WI38 (cell line): Measurements from ENCODE around the gene MYL7.

Source experiments
- H3K4me3 ChIP-seq: 2 replicates; pipeline ENCODE4 v1.5.1; 2011; ENCODE audit warnings: low read depth, mild to moderate bottlenecking, control low read depth, low read length
- TF ChIP-seq, protein P1 (sequence below): IDR thresholded peaks from 2 replicates; pipeline ENCODE4 v1.5.1; 2012; ENCODE audit warnings: low read depth, mild to moderate bottlenecking, control low read depth, low read length

Gene MYL7

DNA sequence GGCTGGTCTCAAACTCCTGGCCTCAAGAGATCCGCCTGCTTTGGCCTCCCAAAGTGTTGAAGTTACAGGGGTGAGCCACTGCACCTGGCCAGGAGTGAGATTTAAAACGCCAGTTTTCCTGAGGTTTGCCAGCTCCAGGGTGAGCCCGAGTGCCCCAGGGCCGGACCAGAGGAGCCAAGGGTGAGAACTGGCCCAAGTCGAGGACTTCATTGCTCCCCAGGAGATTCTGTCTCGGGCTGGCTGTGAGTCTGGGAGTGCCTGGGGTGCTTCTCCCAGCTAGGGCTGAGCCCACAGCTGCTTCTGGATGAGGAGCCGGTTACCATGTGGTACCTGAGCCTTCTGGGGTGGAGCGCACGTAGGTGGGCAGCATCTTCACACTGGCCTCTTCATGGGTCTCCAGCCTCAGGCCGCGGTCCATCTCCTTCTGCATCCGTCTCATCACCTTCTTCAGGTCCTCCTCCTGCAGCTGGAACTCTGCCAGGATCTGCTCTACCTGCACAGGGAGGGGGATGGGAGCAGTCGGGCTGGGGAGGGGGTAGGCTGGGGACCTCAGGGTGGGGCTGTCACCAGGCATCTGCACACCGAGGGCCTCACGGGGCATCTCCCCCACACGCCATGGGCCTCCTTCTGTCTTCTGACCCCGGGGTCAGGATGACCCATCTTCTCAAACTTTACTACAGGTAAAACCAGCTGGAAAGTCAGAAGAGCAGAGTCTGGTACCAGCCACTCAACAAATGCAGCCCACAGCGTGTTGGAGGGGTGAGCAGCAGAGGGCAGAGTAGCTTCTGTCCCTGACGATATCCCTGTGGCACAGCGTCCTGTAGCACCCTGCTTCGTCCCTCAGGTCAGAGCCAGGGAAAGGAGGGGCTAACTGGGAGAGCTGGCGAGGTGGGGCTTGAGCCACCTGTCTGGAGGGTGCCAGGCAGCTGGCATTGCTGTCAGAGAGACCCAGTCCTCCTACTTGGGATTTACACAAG lies 12.1 kb upstream of the MYL7 start:
- TF ChIP-seq, protein P1, sequence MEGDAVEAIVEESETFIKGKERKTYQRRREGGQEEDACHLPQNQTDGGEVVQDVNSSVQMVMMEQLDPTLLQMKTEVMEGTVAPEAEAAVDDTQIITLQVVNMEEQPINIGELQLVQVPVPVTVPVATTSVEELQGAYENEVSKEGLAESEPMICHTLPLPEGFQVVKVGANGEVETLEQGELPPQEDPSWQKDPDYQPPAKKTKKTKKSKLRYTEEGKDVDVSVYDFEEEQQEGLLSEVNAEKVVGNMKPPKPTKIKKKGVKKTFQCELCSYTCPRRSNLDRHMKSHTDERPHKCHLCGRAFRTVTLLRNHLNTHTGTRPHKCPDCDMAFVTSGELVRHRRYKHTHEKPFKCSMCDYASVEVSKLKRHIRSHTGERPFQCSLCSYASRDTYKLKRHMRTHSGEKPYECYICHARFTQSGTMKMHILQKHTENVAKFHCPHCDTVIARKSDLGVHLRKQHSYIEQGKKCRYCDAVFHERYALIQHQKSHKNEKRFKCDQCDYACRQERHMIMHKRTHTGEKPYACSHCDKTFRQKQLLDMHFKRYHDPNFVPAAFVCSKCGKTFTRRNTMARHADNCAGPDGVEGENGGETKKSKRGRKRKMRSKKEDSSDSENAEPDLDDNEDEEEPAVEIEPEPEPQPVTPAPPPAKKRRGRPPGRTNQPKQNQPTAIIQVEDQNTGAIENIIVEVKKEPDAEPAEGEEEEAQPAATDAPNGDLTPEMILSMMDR, result no peak
- no peak overlapping the region for H3K4me3 ChIP-seq

DNA sequence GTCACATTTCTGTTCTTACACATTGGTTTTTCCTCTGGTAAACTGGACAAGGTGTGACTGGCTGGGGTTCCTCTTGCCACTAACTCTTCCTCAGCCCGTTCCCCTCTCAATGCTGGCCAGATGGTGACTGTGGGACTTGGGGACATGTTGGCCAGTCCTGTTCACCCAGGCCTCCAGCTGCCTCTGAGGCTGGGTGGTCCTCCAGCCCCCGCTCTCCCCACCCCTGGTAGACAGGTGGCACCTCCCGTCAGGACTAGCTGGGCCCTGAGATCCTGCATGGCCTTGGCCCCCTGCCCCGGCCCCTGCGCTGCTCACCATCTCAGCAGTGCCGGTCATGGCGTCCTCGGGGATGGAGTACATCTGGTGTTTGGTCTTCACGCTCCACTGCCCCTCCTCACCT lies 10.8 kb upstream of the MYL7 start:
- TF ChIP-seq, protein P1, result no peak
- no peak overlapping the region for H3K4me3 ChIP-seq

DNA sequence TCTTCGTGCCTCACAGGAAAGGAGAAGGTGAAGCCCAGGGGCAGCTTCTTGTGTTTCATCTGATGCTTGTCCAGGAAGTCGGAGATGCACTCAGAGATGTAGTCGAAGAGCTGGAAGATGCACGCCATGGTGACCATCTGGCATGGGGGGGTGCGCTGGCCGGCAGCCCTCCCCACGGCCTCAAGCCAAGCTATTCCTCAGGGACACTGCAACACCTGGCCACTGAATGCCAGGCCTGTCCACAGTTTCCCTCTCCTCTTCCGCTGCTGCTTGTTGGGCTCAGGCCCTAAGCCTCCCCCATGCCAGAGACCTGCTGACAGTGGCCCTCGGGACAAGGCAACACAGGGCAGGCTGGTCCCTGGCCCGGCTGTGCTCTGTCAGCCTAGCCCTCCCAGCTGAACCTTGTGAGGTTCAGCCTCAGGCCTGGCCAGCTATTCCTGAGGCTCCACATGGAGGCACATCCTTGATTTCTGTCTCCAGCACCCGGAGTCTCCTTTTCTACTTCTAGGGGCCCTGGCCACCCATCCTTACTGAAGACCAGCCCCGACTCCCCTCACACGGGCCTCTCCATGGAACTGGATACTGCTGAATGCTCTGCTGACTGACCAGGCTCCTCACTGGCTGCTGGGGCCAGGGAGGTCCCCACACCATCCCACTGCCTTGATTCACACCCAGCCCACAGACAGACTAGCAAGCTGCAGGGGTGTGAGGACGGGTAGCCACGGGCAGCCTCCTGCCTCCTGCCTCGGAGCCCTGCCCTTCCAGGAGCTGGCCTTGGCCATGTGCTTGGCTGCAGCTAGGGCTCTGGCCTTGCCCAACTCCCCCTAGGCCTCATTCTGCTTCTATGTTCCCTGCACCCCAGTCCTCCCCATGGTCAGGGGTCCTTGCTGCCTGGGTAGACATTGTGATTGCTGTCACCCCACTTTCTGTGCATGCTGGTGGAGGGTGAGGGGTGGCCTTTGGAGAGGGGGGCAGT lies 10.1 kb upstream of the MYL7 start:
- H3K4me3 ChIP-seq, result no peak overlapping the region
- TF ChIP-seq, protein P1, result no peak

DNA sequence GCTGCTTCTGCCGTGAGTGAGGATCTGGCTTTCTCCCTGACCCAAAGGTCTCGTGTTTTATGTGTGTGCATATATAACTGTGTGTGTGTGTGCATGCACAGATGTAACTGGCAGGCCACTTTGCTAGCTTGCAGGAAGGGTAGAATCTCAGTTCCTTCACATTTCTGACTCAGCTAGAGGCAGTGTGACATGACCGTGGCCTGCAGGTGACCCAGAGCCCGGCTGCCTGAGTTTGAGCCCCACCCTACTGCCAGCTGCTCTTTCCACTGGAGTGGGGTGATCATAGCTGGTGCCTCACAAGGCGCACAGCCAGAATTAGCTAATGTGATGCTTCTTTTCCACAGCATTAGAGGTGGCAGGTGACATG lies 9.3 kb upstream of the MYL7 start:
- H3K4me3 ChIP-seq, result no peak overlapping the region
- TF ChIP-seq, protein P1, result no peak

DNA sequence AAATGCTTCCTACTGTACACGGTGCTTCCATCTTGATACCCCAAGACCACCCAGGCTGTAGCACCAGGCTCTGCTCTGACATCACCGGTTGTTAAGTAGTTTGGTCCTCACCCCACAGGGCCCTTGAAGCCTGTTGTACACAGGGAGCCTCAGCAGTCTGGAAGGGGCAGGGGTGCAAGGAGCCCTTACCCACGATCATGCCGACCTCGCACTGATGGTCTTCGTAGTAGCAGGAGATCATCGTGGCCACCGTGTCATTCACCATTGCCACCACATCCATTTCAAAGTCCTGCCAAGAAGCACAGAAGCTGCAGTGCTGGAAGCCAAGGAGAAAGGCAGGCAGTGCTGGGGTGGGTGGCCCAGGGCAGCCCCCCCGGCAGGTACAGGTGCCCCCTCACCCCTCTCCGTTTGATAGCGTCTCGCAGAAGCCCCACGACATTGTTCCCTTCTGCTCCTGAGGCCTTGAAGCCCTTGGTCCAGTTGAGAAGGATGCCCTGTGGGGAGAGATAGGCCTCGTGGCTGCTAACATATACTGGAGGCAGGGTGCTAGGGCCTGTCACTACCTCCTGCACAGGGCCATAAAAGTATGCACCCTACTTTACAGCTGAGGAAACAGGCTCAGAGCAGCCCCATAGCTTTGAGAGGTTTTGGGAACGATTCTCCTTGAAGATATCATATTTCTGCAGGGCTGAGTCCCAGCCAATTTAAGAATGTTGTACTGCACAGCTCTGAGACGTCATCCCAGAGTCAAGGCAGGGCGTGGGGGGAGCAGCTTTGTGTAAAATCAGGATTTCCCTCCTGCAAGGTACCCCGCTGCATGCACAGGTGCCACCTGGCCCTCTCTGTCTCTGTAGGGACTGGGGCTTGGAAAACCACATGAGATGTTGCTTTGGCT lies 8.7 kb upstream of the MYL7 start:
- H3K4me3 ChIP-seq, result no peak overlapping the region
- TF ChIP-seq, protein P1, result no peak

DNA sequence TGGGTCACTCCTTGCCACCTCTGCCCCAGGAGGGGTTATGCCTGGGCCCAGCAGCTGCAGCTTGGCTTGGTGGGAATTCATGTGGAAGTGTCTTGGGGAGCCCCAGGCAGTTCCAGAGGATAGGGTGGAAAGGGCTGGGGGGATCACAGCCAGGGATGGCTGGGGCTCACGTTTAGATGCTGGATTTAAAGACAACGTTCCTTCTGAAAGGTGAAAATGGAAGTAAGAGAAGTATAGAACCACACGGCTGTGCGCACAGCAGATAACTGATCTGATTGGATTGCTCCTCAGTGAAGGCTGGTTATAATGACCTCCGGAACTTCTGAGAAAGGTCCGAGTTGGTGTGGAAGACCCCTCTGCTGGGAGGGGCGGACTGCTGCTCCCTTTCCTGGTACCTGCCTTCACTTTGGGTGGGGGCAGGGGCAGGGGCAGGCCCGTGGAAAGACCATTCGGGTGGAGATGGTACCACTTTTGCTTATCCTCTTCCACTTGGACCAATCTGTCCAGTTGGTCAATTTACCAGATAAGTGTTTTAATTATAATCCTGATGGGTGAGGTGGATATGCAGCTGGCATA lies 7.9 kb upstream of the MYL7 start:
- no peak overlapping the region for H3K4me3 ChIP-seq
- TF ChIP-seq, protein P1, result no peak
